Hippocampal formation (tissue), 2 donors: ENCODE data around the gene TMEM151B.
A peak's percentile ranks its signal among the peaks of the same experiment; 100 is the strongest.

Experiments used
- DNase-seq, 2 donors: peaks; one replicate each; lab custom pipeline; 2025; lab: John Stamatoyannopoulos, UW

Gene TMEM151B

DNA sequence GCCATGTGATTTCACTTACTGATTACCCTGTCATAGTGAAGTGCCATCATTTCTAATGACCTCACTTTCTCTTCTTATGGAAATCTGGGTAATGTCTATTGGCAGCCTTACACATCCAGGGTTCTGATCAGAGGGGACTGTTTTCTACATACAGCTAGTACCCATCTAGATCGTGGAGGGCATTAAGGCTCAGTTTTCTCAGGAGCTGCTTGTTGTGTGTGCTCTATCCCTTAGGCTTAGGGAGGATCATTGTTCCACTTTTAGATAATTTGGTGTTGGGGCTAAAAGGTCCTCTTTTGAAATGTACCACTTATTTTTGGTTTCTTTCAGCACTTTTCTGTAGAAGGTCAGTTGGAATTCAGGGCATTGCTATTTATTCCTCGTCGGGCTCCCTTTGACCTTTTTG, 19.5 kb upstream of the TMEM151B start:
- no peak for DNase-seq

DNA sequence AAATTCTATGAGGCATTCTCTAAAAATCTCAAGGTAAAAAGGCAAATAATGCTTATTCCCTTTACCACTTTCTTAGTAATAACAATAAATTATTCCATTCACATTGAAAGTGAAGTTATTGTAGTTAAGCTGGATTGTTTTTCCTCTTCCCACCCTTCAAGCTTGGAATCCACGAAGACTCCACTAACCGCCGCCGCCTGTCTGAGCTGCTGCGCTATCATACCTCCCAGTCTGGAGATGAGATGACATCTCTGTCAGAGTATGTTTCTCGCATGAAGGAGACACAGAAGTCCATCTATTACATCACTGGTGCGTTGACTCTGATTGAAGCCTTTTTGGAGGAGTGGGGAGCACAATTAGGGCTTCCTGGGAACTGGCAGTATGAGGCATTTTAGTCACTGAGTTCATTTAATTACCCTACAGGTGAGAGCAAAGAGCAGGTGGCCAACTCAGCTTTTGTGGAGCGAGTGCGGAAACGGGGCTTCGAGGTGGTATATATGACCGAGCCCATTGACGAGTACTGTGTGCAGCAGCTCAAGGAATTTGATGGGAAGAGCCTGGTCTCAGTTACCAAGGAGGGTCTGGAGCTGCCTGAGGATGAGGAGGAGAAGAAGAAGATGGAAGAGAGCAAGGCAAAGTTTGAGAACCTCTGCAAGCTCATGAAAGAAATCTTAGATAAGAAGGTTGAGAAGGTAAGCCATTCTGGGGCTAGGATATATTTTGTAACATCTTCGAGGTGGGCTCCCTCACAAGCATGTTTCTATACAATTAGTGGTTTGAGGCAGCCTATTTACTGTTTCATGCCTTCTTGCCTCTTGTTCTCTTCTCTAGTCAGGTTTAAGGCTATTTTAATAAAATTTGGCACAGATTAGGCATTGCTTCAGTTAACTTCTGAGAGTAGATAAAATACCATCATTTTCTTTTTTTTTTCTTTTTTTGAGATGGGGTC, 18.4 kb upstream of the TMEM151B start:
- no peak for DNase-seq

DNA sequence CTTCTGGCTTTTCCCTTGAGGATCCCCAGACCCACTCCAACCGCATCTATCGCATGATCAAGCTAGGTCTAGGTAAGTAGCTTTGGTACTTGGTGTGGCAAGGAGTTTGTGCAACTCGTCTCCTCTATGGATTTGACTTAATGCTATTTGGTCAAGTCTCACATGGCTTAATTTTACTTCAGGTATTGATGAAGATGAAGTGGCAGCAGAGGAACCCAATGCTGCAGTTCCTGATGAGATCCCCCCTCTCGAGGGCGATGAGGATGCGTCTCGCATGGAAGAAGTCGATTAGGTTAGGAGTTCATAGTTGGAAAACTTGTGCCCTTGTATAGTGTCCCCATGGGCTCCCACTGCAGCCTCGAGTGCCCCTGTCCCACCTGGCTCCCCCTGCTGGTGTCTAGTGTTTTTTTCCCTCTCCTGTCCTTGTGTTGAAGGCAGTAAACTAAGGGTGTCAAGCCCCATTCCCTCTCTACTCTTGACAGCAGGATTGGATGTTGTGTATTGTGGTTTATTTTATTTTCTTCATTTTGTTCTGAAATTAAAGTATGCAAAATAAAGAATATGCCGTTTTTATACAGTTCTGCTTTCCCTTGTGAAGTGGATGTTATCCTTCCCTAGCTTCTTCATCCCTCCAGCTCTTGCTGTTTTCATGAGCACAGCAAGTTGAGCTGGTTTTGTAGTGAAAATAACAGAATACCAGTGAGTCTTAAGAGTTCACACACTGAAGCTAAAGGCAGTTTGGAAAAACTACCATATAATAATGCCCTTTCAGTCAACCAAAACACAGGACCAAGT, 16.7 kb upstream of the TMEM151B start:
- DNase-seq: no peak

DNA sequence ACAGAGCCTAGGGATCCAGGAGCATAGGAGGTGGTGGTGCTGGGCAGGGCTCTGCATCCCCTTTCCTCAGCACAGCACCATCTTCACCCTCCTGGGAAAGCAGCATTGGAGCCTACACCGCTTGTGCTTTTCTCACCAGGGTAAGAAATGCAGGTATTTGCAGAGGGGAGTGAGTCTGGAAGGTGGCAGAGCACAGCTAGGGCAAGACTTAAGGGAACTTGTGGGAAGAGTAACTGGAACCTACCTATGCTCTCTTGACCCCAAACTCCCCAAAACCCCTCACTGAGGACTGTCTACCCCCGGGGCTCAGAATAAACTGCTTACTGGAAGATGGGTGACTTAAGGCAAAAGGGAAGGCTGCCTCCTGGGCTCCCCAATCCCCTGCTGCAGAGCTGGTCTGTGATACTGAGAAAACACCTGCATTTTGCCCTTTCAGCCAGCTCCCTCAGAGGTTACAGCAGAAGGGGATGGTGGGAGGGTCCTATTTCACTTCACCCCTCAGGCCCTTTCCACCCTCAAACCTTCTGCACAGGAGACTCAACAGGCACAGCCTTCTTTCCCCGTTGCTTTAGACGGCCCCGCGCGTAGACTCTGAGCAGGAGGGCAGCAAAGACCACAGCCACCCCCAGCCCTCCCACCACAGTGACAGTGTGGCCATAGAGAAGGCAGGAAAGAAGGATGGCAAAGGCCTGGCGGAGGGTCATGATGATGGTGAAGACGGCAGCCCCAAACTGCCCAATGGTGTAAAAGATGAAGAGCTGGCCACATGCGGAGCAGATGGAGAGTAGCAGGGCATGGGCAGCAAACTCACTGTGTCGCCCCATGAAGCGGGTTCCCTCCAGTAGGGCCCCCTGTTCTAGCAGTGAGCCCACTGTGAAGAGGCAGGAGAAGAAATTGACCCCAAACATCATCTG, 15.8 kb upstream of the TMEM151B start:
- DNase-seq: no peak

DNA sequence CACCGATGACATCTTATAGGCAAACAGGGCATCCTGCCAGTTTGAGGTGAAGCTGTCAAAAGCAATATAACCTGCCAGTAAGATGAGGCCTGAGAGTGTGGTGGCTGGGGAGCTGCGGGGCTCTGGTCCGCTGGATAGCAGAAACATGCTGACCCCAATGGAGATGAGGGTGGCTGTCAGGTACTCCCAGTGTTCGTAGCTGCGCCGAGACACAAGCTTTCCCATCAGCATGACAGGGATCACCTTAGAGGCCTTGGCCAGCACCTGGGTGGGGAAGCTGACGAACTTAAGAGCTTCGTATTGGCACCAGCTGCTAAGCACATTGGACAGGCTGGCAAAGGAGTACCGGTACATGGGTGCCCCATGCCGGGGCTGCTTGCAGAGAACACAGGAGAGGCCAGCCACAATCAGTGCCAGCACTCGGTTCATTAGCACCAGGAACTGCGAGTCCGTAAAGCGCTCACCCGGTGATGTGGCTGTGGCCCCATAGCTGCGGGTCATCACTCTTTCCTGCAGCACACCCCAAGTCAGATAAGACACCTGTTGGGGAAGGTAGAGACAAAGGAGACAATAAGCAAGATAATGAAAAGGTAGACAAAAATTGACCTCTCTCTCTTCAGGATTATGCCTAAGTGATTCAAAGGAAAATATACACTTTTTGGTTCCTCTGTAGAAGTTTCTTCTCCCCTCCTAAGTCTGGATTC, 15.0 kb upstream of the TMEM151B start:
- no peak for DNase-seq

DNA sequence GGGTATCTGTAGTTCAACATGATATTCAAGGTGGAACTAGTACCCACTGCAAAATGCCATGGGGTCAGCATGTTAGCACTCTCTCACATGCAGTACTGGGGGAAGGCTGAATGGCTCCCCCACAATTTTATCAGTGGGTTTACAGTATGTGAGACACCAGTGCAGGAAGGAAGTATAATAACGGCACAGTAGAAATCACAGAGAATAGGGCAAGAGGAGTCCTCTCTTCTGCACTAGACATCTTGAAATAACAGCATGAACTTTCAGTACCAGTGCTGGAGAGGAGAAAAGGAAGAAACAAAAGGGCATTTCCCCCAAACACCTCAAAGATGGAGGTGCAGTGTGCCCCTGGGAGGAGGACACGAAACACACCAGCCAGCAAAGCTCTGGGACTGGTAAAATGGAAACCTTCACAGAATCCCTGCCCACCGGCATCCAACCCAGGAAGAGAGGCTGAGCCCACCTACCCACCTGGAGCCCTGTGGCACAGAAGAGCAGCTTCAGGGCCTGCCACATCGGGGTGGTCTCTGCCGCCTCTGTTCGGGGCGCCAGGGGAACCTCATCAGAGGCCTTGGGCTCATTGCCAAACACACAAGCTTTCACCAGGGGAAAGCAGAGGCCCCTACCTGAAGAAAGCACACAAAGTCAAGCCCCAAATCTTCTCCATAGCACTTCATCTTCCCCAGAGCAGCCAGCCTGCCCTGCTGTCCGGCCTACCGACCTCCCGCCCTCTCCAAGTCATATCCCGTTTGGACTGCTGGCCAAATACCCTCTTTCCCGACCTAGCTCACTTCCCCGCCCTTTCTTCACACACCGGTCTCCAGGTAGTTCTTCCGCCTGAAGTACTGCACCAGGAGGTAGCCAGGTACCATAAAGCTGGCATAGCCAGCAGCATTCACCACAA, 14.1 kb upstream of the TMEM151B start:
- no peak for DNase-seq

DNA sequence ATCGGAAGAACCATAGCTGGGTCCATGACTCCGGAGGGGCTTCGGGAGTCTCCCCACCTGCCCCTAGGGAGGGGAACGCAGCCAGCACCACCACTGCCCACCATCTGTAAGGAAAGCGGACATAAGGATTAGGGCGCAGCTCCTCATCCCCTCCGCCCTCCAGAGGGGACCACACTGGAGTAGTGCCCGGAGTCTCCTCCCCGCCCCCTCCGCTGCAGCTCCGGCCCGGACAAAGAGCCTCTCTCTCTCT, 13.6 kb upstream of the TMEM151B start:
- DNase-seq: no peak

DNA sequence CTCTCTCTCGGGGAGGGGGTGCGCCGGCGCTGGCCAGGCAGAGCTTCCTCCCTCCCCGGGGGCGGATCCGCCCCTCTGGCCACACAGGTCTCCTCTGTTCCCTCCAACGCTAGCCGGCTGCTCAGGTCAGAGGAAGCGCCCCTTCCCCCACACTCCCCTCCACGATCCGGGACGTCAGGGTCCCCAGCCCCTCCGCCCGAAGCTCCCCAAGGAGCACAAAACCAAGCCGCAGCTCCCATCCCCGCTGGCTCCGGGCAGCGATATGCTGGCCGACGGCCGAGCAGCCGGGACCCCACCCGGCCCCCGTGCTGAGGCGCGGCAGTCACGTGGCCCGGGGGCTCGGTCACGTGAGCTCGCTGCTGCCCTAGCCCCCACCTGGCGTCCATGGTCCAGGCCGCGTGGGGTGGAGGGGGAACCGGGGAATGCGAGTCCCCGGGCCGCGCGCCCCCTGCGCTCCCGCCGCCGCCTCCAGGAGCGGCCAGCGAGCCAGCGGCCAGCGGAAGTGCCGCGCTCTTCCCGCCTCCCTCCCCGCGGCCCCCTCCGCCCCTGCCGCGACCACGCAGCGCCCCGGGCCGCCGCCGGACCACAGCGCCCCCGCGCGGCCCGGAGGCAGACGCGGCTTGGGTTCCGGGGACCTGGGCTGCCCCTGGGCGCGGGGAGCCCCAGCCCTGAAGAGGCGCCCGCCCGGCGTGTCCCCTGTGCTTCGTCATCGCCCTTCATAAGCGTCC, 13.1 kb upstream of the TMEM151B start, which contains the start of gene SLC35B2:
Gene SLC35B2 (minus strand): TSS at position 504 of the 728 bp plus-strand sequence. CDS start 118 bp downstream, at position 386.
- DNase-seq: peak; percentile 90 to 91

DNA sequence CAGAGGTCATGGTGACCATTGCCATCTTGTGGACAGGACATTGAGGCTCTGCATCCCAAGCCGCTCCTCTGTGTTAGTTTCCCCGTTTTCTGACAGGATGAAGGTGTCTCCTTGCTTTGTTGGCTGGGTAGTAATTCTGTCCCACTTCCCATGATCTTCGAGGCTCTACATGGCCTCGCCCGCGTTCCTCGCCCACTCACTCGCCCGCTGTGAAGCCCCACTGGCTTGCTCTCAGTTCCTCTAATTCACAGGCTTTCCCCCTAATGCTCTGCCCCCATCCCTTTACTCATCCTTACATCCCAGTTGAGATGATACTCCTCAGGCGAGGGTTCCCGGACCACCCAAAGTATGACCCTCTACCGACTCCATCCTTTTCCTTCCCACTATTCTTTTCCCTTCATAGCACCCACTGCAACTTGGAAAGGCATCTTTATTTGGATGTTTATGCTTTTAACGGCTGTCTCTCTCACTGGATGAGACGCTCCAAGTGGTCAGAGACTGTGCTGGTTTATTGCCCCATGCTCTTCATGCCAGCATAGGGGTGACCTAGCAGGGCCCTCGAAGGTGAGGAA, 12.4 kb upstream of the TMEM151B start:
- DNase-seq: no peak

DNA sequence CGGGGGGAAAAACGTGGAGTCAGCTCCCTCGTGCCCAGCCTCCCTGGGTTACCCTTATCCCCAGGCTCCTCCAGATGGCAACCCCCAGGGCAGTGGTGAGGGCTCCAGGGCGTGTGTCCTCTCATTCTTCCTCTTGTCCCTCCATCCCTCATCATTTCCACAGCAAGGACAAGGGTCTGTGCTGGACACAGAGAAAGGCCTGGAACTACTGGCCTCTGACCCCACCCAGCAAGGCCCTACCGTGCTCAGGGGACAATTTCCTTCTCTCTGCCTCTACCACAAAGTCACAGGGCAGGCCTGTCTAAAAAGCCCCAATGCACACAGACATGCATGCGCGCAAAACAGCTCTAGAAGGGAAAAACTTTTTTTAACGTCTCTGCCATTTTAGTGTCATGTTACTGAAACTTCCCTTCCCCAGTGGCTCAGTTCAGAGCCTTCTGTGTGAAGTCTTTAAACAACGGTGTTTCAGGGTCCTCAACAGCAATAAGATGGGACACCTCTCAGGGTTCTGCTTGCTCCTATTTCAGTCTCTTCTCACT, 11.9 kb upstream of the TMEM151B start:
- no peak for DNase-seq

DNA sequence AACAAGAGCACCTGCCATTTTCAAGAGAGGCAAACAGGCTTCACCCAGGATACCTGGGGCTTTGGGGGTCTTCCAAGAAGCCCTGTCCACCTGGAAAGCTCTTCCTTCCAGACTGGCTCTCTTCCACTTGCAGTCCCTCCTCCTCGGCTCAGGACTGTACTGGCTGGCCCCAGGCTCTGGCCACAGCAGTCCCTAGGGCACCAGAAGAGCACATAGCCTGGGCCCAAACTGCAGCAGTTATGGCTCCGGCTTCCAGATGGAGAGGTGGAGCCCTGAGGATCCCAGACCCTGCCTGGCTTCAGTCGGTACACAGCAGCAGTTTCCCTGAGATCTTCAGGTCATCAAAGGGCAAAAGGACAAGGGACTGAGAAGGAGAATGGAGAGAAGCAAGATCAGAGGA, 11.3 kb upstream of the TMEM151B start:
- no peak for DNase-seq

DNA sequence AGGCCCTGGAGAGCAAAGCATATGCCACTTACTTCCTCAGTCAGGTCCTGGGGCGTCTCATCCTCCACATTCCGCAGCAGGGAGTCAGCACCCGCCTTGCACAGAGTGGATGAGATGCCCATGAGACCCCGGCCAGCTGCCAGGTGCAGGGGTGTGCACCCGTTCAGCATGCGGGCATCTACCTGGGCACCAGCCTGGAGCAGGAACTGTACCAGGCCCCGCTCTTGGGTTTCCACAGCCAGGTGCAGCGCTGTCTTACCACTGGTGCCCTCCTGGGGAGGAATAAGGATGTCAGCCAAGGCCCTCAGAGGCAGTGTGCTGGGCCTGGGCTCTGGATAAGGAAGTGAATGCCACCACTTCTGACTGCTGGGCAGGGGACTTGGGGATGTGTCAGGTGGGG, 10.2 kb upstream of the TMEM151B start:
- DNase-seq: no peak

DNA sequence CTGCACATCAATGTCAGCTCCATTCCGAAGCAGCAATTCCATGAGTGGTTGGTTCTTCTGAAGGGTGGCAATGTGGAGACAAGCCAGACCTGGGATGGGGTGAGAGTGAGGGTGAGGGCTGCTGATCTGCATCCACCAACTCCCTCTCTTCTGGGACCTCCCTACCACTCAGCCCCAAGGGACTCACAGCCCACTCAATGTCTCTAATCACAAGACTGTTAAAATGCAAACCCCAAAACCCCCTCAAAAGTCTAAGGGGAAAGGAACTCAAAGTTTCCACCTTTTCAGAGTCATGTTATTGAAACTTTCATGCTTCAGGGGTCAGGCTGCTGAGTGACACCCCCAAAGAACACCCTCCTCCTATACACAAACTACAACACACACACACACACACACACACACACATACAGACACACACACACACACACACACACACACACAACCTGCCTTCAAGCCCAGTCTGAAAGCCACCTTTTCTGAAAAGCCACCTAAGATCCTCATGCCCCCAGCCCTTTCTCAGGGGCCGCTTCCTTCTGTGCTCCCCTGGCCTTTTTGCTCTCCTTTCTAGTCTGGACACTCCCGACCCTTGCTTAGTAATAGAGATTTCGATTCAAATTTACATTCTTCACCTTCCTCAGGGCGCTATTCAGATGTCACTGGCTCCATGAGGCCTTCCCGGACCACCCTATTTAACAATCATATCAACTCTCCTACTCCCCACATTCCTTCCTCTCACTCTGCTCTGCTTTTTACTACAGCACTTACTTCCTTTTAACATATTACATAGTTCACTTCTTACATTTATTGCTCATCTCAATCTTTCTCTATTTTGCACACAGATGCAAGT, 9.6 kb upstream of the TMEM151B start:
- DNase-seq: no peak

DNA sequence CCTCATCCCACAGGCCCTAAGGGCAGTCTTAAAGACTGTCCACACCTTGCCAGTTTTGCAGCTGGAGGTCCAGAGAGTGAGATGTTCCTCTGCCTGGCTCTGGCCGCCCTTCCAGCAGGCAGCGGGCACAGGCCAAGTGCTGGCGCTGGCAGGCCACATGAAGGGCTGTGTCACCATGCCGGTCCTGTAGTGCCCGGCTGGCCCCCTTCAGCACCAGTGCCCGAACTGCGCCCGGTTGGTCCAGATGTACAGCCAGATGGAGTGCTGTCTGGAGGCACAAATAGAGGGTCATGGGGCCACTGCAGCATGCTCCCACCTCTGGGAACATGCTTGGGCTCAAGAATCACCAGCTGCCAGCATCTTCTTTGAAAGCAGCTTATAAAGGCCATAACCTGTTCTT, 8.7 kb upstream of the TMEM151B start:
- DNase-seq: no peak

DNA sequence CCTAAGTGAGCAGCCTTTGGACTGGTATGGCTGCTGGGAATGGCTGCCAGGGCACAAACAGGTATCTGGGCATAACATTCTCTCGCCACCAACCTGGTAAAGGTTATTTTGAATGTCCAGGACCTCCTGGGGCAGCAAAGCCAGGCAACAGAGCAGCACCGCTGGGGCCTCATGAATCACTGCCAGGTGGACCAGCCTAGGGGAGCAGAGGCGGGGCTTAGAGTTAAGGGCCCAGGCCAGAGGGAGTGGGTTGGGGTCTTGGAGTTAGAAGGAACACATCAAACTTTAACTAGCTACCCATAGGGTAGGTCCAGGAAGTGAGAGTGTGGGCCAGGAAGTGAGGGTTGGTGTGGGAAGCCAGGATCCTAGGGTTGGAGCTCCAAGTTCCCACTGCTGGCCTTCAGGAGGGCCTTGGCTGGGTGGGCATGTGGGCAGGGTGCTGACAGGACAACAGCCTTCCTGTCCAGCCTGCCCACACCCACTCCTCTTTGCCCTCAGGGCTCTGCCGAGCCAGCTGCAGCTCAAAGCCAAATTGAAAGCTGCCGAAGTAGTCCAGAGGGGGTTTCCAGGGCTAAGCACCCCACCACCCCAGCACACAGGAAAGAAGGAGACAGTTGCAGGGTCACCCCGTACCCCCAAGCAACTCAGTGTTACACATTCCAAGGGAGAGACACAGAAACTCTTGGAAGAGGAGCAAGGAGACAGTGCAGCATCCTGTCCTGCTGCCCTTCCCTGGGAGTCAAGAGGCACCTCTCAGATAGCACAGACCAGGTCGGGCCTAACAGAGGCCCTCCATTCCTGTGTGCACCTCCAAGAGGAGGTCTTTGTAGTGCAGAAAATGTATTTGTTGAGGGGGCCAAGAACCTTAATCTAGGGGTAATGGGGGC, 7.5 kb upstream of the TMEM151B start:
- DNase-seq: no peak

DNA sequence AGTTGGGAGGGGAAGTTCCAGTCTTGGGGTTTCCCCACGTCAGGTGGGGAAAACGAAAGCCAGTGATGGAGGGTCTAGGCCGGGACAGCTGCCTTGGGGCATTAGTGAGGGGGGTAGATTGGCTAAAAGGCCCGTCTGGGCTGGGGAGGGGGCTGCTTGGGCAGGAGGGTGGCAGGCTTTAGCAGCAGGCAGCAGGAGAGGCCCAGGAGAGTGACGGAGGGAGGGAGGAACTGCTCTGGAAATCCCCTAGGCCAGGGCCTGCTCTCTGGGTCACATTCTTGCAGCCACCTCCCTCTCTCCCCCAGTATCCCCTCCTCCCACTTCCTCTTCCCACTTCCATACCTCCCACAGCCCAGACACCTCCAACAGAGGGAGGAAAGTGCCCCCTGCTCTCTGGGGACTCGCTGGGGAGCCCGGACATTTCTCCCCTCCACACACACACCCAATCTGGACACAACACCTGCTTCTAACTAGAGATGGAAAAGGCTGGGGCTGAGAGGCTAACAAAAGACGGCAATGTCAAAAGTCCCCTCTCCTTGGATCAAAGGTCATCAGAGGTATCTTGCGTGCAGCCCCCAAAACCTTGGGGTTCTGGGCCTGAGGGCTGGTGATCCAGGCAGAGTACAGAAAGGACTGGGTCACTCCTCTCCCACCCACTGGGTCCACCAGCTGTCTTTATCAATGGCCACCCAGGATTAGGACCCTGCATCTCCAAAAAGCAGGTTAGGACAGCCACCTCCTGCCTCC, 6.7 kb upstream of the TMEM151B start:
- DNase-seq: no peak
